Stomach (tissue), 9 donors: ENCODE measurements around the gene COMMD1. TPM values are rescaled to one million over a fixed set of nuclear protein-coding genes. Genes with fewer than 3 reads are reported as not detected.

ENCODE experiments used
- DNase-seq, 2 donors: peaks; one replicate each; pipeline versions ENCODE4 v3.0.0 to v3.0.0-alpha.2; 2013 to 2019
- H3K27ac ChIP-seq, 5 donors: fragments of 200-600 bp in 4 of 5; sonication (generic) in 4 of 5; one replicate each; pipeline ENCODE4 v1.5.1; 2013 to 2019; ENCODE audit warnings: mild to moderate bottlenecking in 1 of 5, moderate library complexity in 1 of 5
- H3K27me3 ChIP-seq, 3 donors: fragments of 200-600 bp; sonication (generic); one replicate each; pipeline ENCODE4 v1.5.1; 2017 to 2019; ENCODE audit warnings: mixed run types in 1 of 3
- H3K36me3 ChIP-seq, 4 donors: fragments of 200-600 bp; sonication (generic); 1 replicate in 3 of 4; 2 replicates in 1 of 4; pipeline ENCODE4 v1.5.1; 2016 to 2019
- H3K4me1 ChIP-seq, 4 donors: fragments of 200-600 bp; sonication (generic); one replicate each; pipeline ENCODE4 v1.5.1; 2016 to 2019
- H3K4me3 ChIP-seq, 4 donors: fragments of 200-600 bp; sonication (generic) in 3 of 4; one replicate each; pipeline ENCODE4 v1.5.1; 2016 to 2019; ENCODE audit warnings: mild to moderate bottlenecking in 1 of 4
- H3K9me3 ChIP-seq, 4 donors: fragments of 200-600 bp; sonication (generic); one replicate each; pipeline ENCODE4 v1.5.1; 2016 to 2019
- EP300 ChIP-seq: sonication (generic); formaldehyde crosslinking; IDR thresholded peaks from one replicate; pipeline ENCODE4 v1.6.1; 2017; ENCODE audit warnings: antibody characterized with exemption
- POLR2A ChIP-seq, 4 donors: fragments of 450-650 bp; IDR thresholded peaks; one replicate each; pipeline ENCODE4 v1.6.1; 2016; ENCODE audit warnings: antibody characterized with exemption in 4 of 4, control low read depth in 2 of 4, mild to moderate bottlenecking in 1 of 4, moderate library complexity in 1 of 4
- POLR2AphosphoS5 ChIP-seq, 3 donors: sonication (generic); formaldehyde crosslinking; IDR thresholded peaks; one replicate each; pipeline ENCODE4 v1.6.1; 2016; ENCODE audit warnings: antibody characterized with exemption in 3 of 3
- WGBS, 5 donors: extraction: QIAGEN DNeasy Blood & Tissue Kit in 3 of 5; methylation state at CpG; one replicate each; pipeline versions ENCODE4 v1.1.5 to v1.1.7; 2013 to 2018; 5-methylcytosine and 5-hydroxymethylcytosine counted together
- intact Hi-C: fragments of 100-400 bp; cut with DNase I; formaldehyde crosslinking; loops from one replicate; pipeline ENCODE4 v1.15.1; 2023; ENCODE audit warnings: low total_unique reads
- polyA plus RNA-seq, 3 donors: library from polyadenylated mRNA; stranded (reverse); fragments of 200-250 nt; gene quantifications; one replicate each; pipeline ENCODE4 v1.2.3, GENCODE V29; 2013
- total RNA-seq, 5 donors: library from RNA; depleted of rRNA; stranded (reverse); fragments of >200 nt; gene quantifications; one replicate each; pipeline versions ENCODE4 v1.1.0 to v1.2.3, GENCODE V29; 2014 to 2016
- TF ChIP-seq, protein P1 (sequence below), 7 experiments: fragments of 450-650 bp in 4 of 7; fragments of 200-600 bp in 3 of 7; sonication (generic) in 3 of 7; IDR thresholded peaks; one replicate each; pipeline ENCODE4 v1.5.1; 2016 to 2019; ENCODE audit warnings: antibody characterized with exemption in 7 of 7, control low read depth in 2 of 7, mild to moderate bottlenecking in 1 of 7
- donor health status: healthy with polysubstance abuse.
- donor health status: Bipolar disorder and iron deficiency.
- donor health status: healthy.

COMMD1 gene
- total and polyA plus RNA-seq, 8 donors = 12.1 to 155 (median 47.4) TPM

DNA sequence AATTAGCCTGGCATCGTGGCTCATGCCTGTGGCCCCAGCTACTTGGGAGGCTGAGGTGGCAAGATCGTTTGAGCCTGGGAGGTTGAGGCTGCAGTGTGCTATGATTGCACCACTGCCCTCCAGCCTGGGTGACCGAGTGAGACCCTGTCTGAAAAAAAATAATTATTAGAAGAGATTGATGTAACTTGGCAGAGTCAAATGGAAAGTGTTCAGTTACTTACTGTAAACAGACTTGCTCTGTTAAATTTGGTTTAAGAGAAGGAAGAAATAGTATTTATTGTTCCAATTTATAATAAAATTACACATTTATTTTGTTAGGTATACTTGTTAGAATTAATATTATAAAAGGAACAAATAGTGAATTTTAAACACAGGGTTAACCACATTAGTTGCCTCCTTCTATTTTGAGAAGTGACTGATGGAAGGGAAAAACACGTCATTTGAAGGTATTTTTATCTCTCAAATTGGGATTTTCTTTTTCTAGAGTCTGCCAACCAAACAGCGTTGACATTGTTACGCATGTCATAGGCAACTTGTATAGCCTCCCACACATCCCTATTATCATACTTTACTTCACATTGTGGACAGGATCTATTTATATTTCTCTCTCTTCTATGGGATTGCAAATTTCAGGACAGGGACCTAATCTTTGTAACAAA lies 171.6 kb downstream of the COMMD1 start:
- Histone ChIP-seq H3K4me1 (peaks cover 0 to 15% (median 0%) of the 10 kb centered on the region in 4 donors), H3K9me3 (peaks cover 0 to 9% (median 3%) of the 10 kb centered on the region in 4 donors), H3K36me3 (peaks cover 0 to 9% (median 6%) of the 10 kb centered on the region in 4 donors), H3K27me3 (no peaks in the 10 kb centered on the region), H3K4me3 (no peak overlapping the region), H3K27ac (no peak overlapping the region)
- intact Hi-C loops = no loop called here
- peak in 1 of 2 donors; percentile 10 for DNase-seq
- WGBS, 5 donors = 67 to 82% (median 77%) methylated on average over 6 of the region's 6 CpGs
- TF ChIP-seq POLR2A (IDR thresholded peaks at IDR 0.05) (no peak), EP300 (no peak), POLR2AphosphoS5 (IDR thresholded peaks at IDR 0.05) (no peak)
- TF ChIP-seq, protein P1, sequence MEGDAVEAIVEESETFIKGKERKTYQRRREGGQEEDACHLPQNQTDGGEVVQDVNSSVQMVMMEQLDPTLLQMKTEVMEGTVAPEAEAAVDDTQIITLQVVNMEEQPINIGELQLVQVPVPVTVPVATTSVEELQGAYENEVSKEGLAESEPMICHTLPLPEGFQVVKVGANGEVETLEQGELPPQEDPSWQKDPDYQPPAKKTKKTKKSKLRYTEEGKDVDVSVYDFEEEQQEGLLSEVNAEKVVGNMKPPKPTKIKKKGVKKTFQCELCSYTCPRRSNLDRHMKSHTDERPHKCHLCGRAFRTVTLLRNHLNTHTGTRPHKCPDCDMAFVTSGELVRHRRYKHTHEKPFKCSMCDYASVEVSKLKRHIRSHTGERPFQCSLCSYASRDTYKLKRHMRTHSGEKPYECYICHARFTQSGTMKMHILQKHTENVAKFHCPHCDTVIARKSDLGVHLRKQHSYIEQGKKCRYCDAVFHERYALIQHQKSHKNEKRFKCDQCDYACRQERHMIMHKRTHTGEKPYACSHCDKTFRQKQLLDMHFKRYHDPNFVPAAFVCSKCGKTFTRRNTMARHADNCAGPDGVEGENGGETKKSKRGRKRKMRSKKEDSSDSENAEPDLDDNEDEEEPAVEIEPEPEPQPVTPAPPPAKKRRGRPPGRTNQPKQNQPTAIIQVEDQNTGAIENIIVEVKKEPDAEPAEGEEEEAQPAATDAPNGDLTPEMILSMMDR (IDR thresholded peaks at IDR 0.05) = no peak

DNA sequence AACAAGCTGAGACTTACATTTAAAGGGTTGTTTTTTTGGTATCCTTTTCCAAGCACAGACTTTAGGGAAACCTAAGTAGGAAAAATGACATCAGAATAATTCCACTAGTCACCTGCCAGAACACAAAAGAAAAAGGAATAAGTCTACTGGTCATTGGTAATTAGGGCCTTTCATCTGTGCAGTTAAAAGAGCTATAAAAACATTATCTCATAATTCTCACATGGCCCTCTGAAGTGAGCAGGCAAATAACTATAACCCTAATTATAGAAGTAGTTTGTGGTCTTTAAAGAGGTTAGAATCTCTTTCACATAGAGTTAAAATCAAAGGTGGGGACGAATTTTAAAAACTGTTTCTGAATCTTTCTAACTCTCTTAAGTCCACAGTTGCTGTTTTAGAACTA lies 179.3 kb downstream of the COMMD1 start:
- Histone ChIP-seq H3K27me3 (no peaks in the 10 kb centered on the region), H3K27ac (no peak overlapping the region), H3K9me3 (no peaks in the 10 kb centered on the region), H3K4me1 (peaks cover 0 to 5% (median 0%) of the 10 kb centered on the region in 4 donors), H3K4me3 (no peak overlapping the region), H3K36me3 (no peaks in the 10 kb centered on the region)
- WGBS, 5 donors = 79 to 90% (median 83%) methylated on average over 1 of the region's 1 CpG
- DNase-seq = no peak
- intact Hi-C loops = no loop called here
- no peak for TF ChIP-seq EP300
- no peak for TF ChIP-seq POLR2A (IDR thresholded peaks at IDR 0.05)
- TF ChIP-seq, protein P1 (IDR thresholded peaks at IDR 0.05) = no peak
- TF ChIP-seq POLR2AphosphoS5 (IDR thresholded peaks at IDR 0.05) = no peak

DNA sequence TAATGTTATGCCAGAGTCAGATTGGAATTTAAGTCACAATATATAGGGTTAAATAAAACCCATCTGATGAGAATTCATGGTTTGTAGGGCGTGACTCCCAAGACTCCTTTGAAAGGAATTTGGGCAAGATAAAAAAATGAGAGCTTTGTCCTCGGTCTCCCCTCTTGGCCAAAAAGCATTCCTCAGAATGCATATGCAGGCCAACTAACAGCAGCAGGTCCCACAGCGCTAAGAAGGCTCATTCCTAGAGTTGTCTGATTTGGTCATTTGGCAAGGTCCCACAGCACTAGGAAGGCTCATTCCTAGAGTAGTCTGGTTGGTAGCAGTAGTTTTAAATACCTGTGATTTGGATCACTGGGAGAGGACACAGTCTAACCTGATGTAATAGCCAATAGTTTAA lies 184.2 kb downstream of the COMMD1 start:
- H3K36me3 ChIP-seq = no peaks in the 10 kb centered on the region
- WGBS, 5 donors = 74 to 93% (median 91%) methylated on average over 3 of the region's 3 CpGs
- no peak for DNase-seq
- no peak overlapping the region for H3K4me3 ChIP-seq
- peaks cover 0 to 7% (median 0%) of the 10 kb centered on the region in 4 donors for H3K4me1 ChIP-seq
- TF ChIP-seq, protein P1 (IDR thresholded peaks at IDR 0.05) = no peak
- TF ChIP-seq POLR2A (IDR thresholded peaks at IDR 0.05) = no peak
- TF ChIP-seq POLR2AphosphoS5 (IDR thresholded peaks at IDR 0.05) = no peak
- TF ChIP-seq EP300 = no peak
- H3K27ac ChIP-seq = no peak overlapping the region
- intact Hi-C loops = no loop called here
- no peaks in the 10 kb centered on the region for H3K9me3 ChIP-seq
- H3K27me3 ChIP-seq = no peaks in the 10 kb centered on the region

DNA sequence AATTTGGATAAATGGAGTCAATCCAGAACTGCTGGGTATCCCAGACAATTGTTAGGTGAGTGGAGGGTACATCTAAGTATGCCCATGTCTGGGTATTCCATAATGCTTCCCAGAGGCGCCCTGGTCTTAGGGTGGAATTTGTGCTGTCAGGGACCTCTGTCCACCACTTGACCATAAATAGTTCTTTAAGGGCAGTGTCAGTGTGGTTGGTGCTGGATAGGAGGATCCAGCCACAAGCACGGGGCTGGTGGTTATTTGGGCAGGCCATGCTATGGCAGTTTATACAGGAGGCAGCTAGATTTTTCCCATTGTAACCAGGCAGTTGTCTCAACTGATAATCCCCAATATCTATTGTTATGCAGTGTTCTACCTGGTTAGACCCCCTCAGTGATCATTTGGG lies 186.0 kb downstream of the COMMD1 start:
- TF ChIP-seq, protein P1 (IDR thresholded peaks at IDR 0.05) = no peak
- TF ChIP-seq POLR2AphosphoS5 (IDR thresholded peaks at IDR 0.05) (no peak), POLR2A (IDR thresholded peaks at IDR 0.05) (no peak), EP300 (no peak)

More for the DNA sequence above, 186.0 kb downstream of the COMMD1 start:
- Histone ChIP-seq H3K36me3 (no peaks in the 10 kb centered on the region), H3K4me1 (peaks cover 0 to 7% (median 0%) of the 10 kb centered on the region in 4 donors), H3K27me3 (no peaks in the 10 kb centered on the region), H3K9me3 (no peaks in the 10 kb centered on the region), H3K4me3 (no peak overlapping the region), H3K27ac (no peak overlapping the region)
- no peak for DNase-seq
- 93 to 100% (median 95%) methylated on average over 2 of the region's 2 CpGs for WGBS, 5 donors
- intact Hi-C loops = no loop called here
